ENCODE results near the gene AGBL1.

DNA sequence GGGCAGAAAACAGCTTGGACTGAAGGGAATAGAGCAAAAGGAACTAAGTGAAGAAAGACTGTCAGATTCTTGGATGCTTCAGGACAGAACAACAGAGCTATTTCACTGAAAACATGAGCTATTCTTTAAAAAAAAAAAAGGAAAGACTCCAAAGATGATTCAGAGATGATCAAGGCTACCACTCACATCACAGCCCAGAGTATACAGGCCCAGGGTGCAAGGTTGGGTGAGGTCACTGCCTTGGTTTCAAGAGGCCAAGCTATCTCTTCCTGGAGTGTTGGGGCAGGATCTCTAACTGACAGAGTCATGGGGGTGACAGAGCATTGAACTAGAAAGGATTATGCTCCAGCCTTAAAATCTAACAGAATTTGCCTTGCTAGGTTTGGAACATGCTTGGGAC lies 118.1 kb downstream of the AGBL1 start:
- TF ChIP-seq, protein P1, sequence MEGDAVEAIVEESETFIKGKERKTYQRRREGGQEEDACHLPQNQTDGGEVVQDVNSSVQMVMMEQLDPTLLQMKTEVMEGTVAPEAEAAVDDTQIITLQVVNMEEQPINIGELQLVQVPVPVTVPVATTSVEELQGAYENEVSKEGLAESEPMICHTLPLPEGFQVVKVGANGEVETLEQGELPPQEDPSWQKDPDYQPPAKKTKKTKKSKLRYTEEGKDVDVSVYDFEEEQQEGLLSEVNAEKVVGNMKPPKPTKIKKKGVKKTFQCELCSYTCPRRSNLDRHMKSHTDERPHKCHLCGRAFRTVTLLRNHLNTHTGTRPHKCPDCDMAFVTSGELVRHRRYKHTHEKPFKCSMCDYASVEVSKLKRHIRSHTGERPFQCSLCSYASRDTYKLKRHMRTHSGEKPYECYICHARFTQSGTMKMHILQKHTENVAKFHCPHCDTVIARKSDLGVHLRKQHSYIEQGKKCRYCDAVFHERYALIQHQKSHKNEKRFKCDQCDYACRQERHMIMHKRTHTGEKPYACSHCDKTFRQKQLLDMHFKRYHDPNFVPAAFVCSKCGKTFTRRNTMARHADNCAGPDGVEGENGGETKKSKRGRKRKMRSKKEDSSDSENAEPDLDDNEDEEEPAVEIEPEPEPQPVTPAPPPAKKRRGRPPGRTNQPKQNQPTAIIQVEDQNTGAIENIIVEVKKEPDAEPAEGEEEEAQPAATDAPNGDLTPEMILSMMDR (optimal IDR thresholded peaks at IDR 0.05 in 1 of 3, IDR thresholded peaks at IDR 0.05 in 1 of 3, conservative IDR thresholded peaks at IDR 0.05 in 1 of 3; ENCODE audit: extremely low read depth in 1 of 3, insufficient read depth in 2 of 3, low read length in 3 of 3): no peak
- TF ChIP-seq EZH2 (IDR thresholded peaks at IDR 0.05; ENCODE audit: low read length): no peak
